HL-60 (cell line): Measurements from ENCODE around the gene TFPT.

Experiments
- DNase-seq, 2 experiments: peaks; one replicate each; pipeline ENCODE4 v3.0.0-alpha.2; 2010 to 2020; ENCODE audit warnings: low read depth in 1 of 2, low spot score in 1 of 2
- H3K27ac ChIP-seq: fragments of 250-450 bp; sonication (Bioruptor Pico); replicated peaks from 2 replicates; pipeline ENCODE4 v1.5.1; 2020; ENCODE audit warnings: mild to moderate bottlenecking, moderate library complexity
- H3K27me3 ChIP-seq: fragments of 250-450 bp; sonication (Bioruptor Pico); 2 replicates; pipeline ENCODE4 v1.5.1; 2021; ENCODE audit warnings: mild to moderate bottlenecking, moderate library complexity; ENCODE audit not compliant: insufficient read depth, poor library complexity, severe bottlenecking
- H3K4me3 ChIP-seq: replicated peaks from 2 replicates; pipeline ENCODE4 v1.5.1; 2011; ENCODE audit warnings: mild to moderate bottlenecking, control low read depth, low read length; ENCODE audit not compliant: insufficient read depth
- CTCF ChIP-seq: IDR thresholded peaks from one replicate; pipeline ENCODE4 v1.5.1; 2011; ENCODE audit warnings: low read length, control low read depth, inconsistent platforms; ENCODE audit not compliant: insufficient read depth
- GABPA ChIP-seq: IDR thresholded peaks from 2 replicates; pipeline ENCODE4 v1.6.1; 2012; ENCODE audit warnings: low read depth
- POLR2AphosphoS5 ChIP-seq: IDR thresholded peaks from 2 replicates; pipeline ENCODE4 v1.6.1; 2012; ENCODE audit warnings: low read depth
- SPI1 ChIP-seq: IDR thresholded peaks from 2 replicates; pipeline ENCODE4 v1.6.1; 2012; ENCODE audit warnings: low read depth, mild to moderate bottlenecking, borderline replicate concordance
- TF ChIP-seq, protein P1 (sequence below): IDR thresholded peaks from 2 replicates; pipeline ENCODE4 v1.6.1; 2012; ENCODE audit warnings: low read depth; ENCODE audit not compliant: insufficient replicate concordance

Gene TFPT

GRCh38 chr19:54108496-54108895 lies 7.0 kb downstream of the TFPT start:
- Histone ChIP-seq H3K4me3 (no peak overlapping the region), H3K27me3 (no peaks in the 10 kb centered on the region), H3K27ac (no peak overlapping the region)
- DNase-seq: no peak
- TF ChIP-seq GABPA: no peak
- TF ChIP-seq, protein P1, sequence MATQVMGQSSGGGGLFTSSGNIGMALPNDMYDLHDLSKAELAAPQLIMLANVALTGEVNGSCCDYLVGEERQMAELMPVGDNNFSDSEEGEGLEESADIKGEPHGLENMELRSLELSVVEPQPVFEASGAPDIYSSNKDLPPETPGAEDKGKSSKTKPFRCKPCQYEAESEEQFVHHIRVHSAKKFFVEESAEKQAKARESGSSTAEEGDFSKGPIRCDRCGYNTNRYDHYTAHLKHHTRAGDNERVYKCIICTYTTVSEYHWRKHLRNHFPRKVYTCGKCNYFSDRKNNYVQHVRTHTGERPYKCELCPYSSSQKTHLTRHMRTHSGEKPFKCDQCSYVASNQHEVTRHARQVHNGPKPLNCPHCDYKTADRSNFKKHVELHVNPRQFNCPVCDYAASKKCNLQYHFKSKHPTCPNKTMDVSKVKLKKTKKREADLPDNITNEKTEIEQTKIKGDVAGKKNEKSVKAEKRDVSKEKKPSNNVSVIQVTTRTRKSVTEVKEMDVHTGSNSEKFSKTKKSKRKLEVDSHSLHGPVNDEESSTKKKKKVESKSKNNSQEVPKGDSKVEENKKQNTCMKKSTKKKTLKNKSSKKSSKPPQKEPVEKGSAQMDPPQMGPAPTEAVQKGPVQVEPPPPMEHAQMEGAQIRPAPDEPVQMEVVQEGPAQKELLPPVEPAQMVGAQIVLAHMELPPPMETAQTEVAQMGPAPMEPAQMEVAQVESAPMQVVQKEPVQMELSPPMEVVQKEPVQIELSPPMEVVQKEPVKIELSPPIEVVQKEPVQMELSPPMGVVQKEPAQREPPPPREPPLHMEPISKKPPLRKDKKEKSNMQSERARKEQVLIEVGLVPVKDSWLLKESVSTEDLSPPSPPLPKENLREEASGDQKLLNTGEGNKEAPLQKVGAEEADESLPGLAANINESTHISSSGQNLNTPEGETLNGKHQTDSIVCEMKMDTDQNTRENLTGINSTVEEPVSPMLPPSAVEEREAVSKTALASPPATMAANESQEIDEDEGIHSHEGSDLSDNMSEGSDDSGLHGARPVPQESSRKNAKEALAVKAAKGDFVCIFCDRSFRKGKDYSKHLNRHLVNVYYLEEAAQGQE: no peak
- TF ChIP-seq CTCF: no peak
- no peak for TF ChIP-seq SPI1
- no peak for TF ChIP-seq POLR2AphosphoS5

DNA sequence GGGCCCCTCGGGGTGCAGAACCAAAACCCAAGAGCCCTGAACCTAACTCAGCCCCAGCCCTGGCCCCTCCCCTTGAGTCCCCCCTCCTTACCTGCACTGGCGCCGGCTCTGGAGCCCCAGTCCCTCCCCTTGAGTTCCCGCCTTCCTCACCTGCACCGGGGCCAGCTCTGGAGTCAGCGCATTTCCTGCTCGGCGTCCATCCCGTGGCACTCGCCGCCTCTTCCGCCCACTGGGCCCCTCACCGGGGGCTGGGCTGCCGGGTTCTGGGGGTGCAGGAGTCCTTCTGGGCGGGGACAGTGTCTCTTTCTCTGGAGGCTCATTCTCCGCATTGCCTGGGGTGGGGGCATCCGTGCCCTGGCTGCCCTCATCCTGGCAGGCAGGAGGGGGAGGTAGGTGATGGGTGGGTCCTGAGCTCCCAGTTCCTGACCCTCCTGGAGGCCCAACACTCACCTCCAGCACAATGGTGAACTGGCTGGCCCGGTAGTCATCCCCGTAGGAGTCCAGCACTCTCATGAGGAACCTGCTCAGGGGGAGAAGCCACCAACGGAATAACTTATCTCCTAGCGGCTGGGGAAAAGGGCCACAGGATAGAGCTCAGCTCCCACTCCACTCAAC lies 7.5 kb downstream of the TFPT start:
- no peak for DNase-seq
- no peak overlapping the region for H3K27ac ChIP-seq
- TF ChIP-seq CTCF (no peak), SPI1 (no peak), POLR2AphosphoS5 (no peak), GABPA (no peak)
- TF ChIP-seq, protein P1: no peak
- no peaks in the 10 kb centered on the region for H3K27me3 ChIP-seq
- no peak overlapping the region for H3K4me3 ChIP-seq

DNA sequence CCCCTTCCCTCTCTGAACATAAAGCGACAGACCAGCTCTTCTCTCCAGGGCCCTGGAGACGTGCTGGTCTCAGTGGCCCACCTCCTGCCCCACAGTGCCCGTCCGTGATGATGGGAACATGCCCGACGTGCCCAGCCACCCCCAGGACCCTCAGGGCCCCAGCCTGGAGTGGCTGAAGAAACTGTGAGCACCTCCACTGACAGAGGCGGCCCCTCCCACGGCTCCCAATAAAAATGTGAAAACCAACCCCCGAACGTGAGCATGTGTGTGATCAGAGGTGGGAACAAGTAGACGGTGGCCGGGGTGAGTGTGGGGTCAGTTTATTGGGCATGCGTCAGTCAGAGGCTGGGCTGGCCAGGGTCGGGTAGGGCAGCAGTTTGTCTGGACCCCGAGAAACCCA lies 8.7 kb downstream of the TFPT start:
- Histone ChIP-seq H3K27ac (no peak overlapping the region), H3K4me3 (no peak overlapping the region), H3K27me3 (no peaks in the 10 kb centered on the region)
- DNase-seq: no peak
- TF ChIP-seq GABPA (no peak), POLR2AphosphoS5 (no peak), SPI1 (no peak), CTCF (no peak)
- TF ChIP-seq, protein P1: no peak
